ENCODE measurements around the gene EVA1C. TPM values are rescaled to one million over a fixed set of nuclear protein-coding genes. Genes with fewer than 3 reads are reported as not detected.
"Not testable (repeated sequence)": the region's sequence is repeated elsewhere in the genome, so short reads cannot be mapped to it uniquely, and the experiment has no call there.

Gene EVA1C
- total and polyA plus RNA-seq, 2 donors from 2014 or later = 13.8 to 63.4 TPM

DNA sequence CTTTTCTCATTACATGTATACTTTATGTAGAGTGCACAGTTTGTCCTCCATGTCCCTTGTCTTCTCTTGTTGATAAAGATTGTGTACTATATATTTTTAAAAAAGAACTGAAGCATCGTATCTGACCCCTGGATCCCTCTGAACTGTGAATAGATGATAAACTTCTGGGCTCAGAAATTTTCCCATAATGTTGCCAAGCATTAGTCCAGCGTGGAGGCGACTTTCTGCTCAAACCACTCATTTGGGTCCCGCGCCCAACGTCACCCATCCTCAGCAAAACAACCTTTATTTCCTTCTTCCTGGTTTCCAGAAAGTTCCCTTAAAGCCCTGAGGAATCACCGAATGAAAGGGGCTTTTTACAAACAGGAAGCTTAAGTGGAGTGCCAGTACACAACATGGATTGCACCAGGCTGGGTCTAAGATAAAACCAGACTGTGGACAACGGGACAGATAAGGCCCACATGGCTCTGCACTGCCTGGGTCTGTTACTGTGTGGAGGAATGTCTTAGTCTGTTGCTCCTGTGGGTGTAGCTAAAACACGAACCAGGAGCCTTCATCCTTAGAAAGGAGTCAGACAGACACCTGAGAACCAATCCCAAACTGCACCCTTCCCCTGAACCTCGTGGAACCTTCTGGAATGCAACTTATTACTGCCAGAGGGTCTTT, 15.6 kb downstream of the EVA1C start:
- no peak overlapping the region for H3K4me3 ChIP-seq (ENCODE audit: low read length in 3 of 3)
- no peak overlapping the region for H3K27ac ChIP-seq (ENCODE audit: low read depth in 2 of 2, low read length in 2 of 2)
- no peaks in the 10 kb centered on the region for H3K4me1 ChIP-seq (ENCODE audit: control insufficient read depth in 2 of 3, insufficient read depth in 2 of 3, low read depth in 1 of 3, low read length in 3 of 3)
- no peaks in the 10 kb centered on the region for H3K9me3 ChIP-seq (ENCODE audit: control insufficient read depth in 2 of 3, insufficient read depth in 1 of 3, low read length in 3 of 3)
- no peaks in the 10 kb centered on the region for H3K27me3 ChIP-seq (ENCODE audit: control insufficient read depth, insufficient read depth, low read length)
- H3K36me3 ChIP-seq (ENCODE audit: control insufficient read depth in 2 of 3, insufficient read depth in 3 of 3, low read length in 3 of 3) = no peaks in the 10 kb centered on the region
- TF ChIP-seq, protein P1, sequence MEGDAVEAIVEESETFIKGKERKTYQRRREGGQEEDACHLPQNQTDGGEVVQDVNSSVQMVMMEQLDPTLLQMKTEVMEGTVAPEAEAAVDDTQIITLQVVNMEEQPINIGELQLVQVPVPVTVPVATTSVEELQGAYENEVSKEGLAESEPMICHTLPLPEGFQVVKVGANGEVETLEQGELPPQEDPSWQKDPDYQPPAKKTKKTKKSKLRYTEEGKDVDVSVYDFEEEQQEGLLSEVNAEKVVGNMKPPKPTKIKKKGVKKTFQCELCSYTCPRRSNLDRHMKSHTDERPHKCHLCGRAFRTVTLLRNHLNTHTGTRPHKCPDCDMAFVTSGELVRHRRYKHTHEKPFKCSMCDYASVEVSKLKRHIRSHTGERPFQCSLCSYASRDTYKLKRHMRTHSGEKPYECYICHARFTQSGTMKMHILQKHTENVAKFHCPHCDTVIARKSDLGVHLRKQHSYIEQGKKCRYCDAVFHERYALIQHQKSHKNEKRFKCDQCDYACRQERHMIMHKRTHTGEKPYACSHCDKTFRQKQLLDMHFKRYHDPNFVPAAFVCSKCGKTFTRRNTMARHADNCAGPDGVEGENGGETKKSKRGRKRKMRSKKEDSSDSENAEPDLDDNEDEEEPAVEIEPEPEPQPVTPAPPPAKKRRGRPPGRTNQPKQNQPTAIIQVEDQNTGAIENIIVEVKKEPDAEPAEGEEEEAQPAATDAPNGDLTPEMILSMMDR (IDR thresholded peaks at IDR 0.05; ENCODE audit: borderline replicate concordance, extremely low read depth, insufficient read depth) = no peak
- no peak for FAIRE-seq
- H3K9ac ChIP-seq (ENCODE audit: low read length in 3 of 3) = no peak overlapping the region
- intact Hi-C loops (cut with DNase I) = no loop called here
- DNase-seq = no peak

- DNase-seq; H3K9ac ChIP-seq (ENCODE audit: low read length in 3 of 3); H3K36me3 ChIP-seq (ENCODE audit: control insufficient read depth in 2 of 3, insufficient read depth in 3 of 3, low read length in 3 of 3); FAIRE-seq; H3K4me1 ChIP-seq (ENCODE audit: control insufficient read depth in 2 of 3, insufficient read depth in 2 of 3, low read depth in 1 of 3, low read length in 3 of 3); H3K9me3 ChIP-seq (ENCODE audit: control insufficient read depth in 2 of 3, insufficient read depth in 1 of 3, low read length in 3 of 3); H3K27me3 ChIP-seq (ENCODE audit: control insufficient read depth, insufficient read depth, low read length); H3K4me3 ChIP-seq (ENCODE audit: low read length in 3 of 3); H3K27ac ChIP-seq (ENCODE audit: low read depth in 2 of 2, low read length in 2 of 2); intact Hi-C loops (cut with DNase I): not testable (repeated sequence)
These were observed 20.6 kb downstream of the EVA1C start for GRCh38 chr21:32432982-32433660.

- no peak overlapping the region for H3K9ac ChIP-seq (ENCODE audit: low read length in 3 of 3)
- peak in 1 of 5 donors; percentile 54 for DNase-seq
- no peaks in the 10 kb centered on the region for H3K9me3 ChIP-seq (ENCODE audit: control insufficient read depth in 2 of 3, insufficient read depth in 1 of 3, low read length in 3 of 3)
- no peak overlapping the region for H3K27ac ChIP-seq (ENCODE audit: low read depth in 2 of 2, low read length in 2 of 2)
- no peaks in the 10 kb centered on the region for H3K4me1 ChIP-seq (ENCODE audit: control insufficient read depth in 2 of 3, insufficient read depth in 2 of 3, low read depth in 1 of 3, low read length in 3 of 3)
- H3K27me3 ChIP-seq (ENCODE audit: control insufficient read depth, insufficient read depth, low read length) = no peaks in the 10 kb centered on the region
- H3K36me3 ChIP-seq (ENCODE audit: control insufficient read depth in 2 of 3, insufficient read depth in 3 of 3, low read length in 3 of 3) = no peaks in the 10 kb centered on the region
- intact Hi-C loops (cut with DNase I) = no loop called here
- TF ChIP-seq, protein P1 (IDR thresholded peaks at IDR 0.05; ENCODE audit: borderline replicate concordance, extremely low read depth, insufficient read depth) = no peak
- no peak for FAIRE-seq
- no peak overlapping the region for H3K4me3 ChIP-seq (ENCODE audit: low read length in 3 of 3)
These were observed 25.2 kb downstream of the EVA1C start for GRCh38 chr21:32437729-32438128.

DNA sequence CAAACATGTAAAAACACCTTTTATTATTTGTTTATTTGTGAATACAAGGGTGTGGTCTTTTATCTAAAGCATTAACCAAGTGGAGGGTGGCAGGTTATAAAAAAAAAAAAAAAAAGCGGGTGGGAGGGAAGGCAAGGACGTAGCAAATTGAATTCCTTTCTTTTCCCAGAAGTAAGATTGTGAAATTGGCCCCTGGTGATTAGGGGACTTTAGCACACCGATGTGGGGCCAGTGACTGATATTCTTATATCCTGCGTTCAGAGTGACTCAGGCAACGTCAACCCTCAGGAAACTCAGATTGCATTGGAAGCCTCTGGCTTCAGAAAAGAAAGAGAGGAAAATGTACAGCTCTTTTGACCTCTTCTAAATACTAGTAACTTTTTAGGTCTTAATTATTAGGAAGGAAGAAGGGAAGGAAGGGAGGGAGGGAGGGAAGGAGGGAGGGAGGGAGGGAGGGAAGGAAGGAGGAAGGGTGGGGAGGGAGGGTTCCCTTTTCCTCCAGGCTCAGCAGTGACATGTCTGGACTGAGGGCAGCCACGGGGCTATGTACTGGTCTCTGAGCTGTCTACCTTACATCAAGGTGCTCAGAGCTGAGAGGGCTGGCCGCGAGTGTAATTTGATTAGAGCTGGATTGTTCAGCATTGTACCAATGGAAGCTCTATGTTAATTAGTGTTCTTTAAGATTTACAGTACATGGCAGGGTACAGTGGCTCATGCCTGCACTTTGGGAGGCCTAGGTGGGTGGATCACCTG, 30.2 kb downstream of the EVA1C start:
- no peaks in the 10 kb centered on the region for H3K27me3 ChIP-seq (ENCODE audit: control insufficient read depth, insufficient read depth, low read length)

More for the DNA sequence above, 30.2 kb downstream of the EVA1C start:
- Histone ChIP-seq H3K36me3 (ENCODE audit: control insufficient read depth in 2 of 3, insufficient read depth in 3 of 3, low read length in 3 of 3) (no peaks in the 10 kb centered on the region), H3K27ac (ENCODE audit: low read depth in 2 of 2, low read length in 2 of 2) (no peak overlapping the region), H3K4me3 (ENCODE audit: low read length in 3 of 3) (no peak overlapping the region), H3K9ac (ENCODE audit: low read length in 3 of 3) (no peak overlapping the region), H3K9me3 (ENCODE audit: control insufficient read depth in 2 of 3, insufficient read depth in 1 of 3, low read length in 3 of 3) (peaks cover 0 to 3% (median 0%) of the 10 kb centered on the region in 3 donors), H3K4me1 (ENCODE audit: control insufficient read depth in 2 of 3, insufficient read depth in 2 of 3, low read depth in 1 of 3, low read length in 3 of 3) (no peaks in the 10 kb centered on the region)
- intact Hi-C loops (cut with DNase I) = no loop called here
- DNase-seq (no peak), FAIRE-seq (no peak)
- TF ChIP-seq, protein P1 (IDR thresholded peaks at IDR 0.05; ENCODE audit: borderline replicate concordance, extremely low read depth, insufficient read depth) = no peak
